Left kidney (tissue), 2 donors: ENCODE results near the gene NCK1. TPM values are rescaled to one million over a fixed set of nuclear protein-coding genes. Genes with fewer than 3 reads are reported as not detected.
"Not testable (repeated sequence)": the region's sequence is repeated elsewhere in the genome, so short reads cannot be mapped to it uniquely, and the experiment has no call there.

ENCODE experiments used
- DNase-seq: peaks from one replicate; pipeline ENCODE4 v3.0.0-alpha.2; 2013
- polyA plus RNA-seq: library from polyadenylated mRNA; unstranded; fragments of 120-200 nt; gene quantifications from one replicate; pipeline ENCODE4 v1.2.1, GENCODE V29; 2013; ENCODE audit not compliant: insufficient read length

NCK1 gene
- polyA plus RNA-seq, 1 donor = 44.8 TPM

- DNase-seq = not testable (repeated sequence)
These were observed 125.5 kb downstream of the NCK1 start for GRCh38 chr3:136987398-136987980.

GRCh38 chr3:136988651-136989050 is 126.6 kb downstream of the NCK1 start:
- no peak for DNase-seq

- DNase-seq = no peak
These were observed 127.9 kb downstream of the NCK1 start for GRCh38 chr3:136989781-136990524.

- DNase-seq = no peak
These were observed 128.8 kb downstream of the NCK1 start for GRCh38 chr3:136990826-136991225.

- no peak for DNase-seq
These were observed 130.1 kb downstream of the NCK1 start for GRCh38 chr3:136992115-136992514.

DNA sequence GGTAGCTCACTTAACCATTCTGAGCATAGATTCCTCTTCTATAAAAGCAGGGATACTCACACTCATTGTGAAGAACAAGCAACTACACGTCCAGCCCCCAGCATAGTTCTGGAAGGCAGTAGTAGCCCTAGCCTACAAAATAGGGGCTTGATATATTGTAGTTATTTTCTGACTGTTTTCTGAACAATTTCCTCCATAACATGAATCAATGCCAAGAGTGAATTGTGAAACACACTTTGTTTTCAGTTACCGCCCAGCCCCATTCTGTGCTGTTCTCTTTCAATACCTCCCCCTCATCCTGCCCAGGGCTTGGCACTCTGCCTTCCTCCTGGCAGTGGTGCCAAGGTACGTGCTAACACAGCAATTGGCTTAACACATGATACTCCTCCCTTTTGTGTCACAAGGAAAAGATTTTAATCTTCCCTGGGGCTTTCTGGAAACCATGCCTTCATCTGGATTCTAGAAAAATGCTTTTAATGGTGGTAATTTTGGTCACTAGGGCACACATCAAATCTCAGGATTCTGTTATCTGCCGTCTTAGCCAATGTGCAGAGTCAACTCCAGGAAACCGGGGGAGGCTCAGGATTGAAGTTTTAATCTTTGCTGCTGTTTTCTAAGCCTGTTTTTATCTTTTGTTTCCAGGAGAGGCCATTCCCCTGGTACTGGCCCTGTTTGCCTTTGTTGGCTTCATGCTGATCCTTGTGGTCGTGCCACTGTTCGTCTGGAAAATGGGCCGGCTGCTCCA is 132.9 kb downstream of the NCK1 start:
- DNase-seq = no peak

GRCh38 chr3:136995652-136996051 is 133.6 kb downstream of the NCK1 start:
- no peak for DNase-seq

Other genes with a start within 250 kb of the NCK1 start
- gene STAG1, start 109.8 kb upstream of the NCK1 start, polyA plus RNA-seq = 59.1 TPM
- 5.1 TPM for gene SLC35G2, start 43.1 kb upstream of the NCK1 start, polyA plus RNA-seq
- 0.85 TPM for gene IL20RB, start 95.8 kb downstream of the NCK1 start, polyA plus RNA-seq